Activated naive CD8-positive, alpha-beta T cell (primary cell): Measurements from ENCODE around the gene TAGLN2.

Experiments used
- H3K27ac Mint-ChIP-seq: one replicate; pipeline ENCODE4 v1.8.0; 2021; ENCODE audit warnings: mixed read lengths
- H3K27me3 Mint-ChIP-seq: one replicate; pipeline ENCODE4 v1.8.0; 2021; ENCODE audit warnings: mixed read lengths
- H3K36me3 Mint-ChIP-seq: one replicate; pipeline ENCODE4 v1.8.0; 2021; ENCODE audit warnings: mixed read lengths
- H3K4me1 Mint-ChIP-seq: one replicate; pipeline ENCODE4 v1.8.0; 2021; ENCODE audit warnings: low read depth, mixed read lengths
- H3K4me3 Mint-ChIP-seq: one replicate; pipeline ENCODE4 v1.8.0; 2021; ENCODE audit warnings: mild to moderate bottlenecking, mixed read lengths
- H3K9me3 Mint-ChIP-seq: one replicate; pipeline ENCODE4 v1.8.0; 2021; ENCODE audit warnings: low read depth, mixed read lengths

Gene TAGLN2

DNA sequence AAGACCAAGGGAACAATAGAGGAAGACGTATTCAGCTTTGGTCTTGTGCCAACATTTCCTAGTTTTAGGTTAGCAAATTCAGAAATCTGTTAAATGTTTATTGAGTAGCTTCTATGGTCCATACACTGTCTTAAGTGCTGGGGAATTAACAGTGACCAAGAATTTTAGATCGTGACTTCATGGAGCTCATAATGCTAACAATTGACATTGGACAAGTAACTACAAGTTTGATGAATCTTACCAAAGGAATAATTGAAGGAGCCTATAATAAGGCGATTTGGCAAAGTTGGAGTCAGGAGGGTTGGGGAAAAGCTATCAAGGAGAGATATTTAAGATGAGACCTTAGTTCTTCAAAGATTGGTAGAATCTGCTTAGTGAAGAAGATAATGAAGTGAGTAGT is 30.1 kb upstream of the TAGLN2 start:
- no peak overlapping the region for H3K4me3 Mint-ChIP-seq
- peaks cover 11% of the 10 kb centered on the region for H3K27me3 Mint-ChIP-seq
- no peaks in the 10 kb centered on the region for H3K9me3 Mint-ChIP-seq
- H3K36me3 Mint-ChIP-seq: no peaks in the 10 kb centered on the region
- H3K27ac Mint-ChIP-seq: no peak overlapping the region
- no peaks in the 10 kb centered on the region for H3K4me1 Mint-ChIP-seq

DNA sequence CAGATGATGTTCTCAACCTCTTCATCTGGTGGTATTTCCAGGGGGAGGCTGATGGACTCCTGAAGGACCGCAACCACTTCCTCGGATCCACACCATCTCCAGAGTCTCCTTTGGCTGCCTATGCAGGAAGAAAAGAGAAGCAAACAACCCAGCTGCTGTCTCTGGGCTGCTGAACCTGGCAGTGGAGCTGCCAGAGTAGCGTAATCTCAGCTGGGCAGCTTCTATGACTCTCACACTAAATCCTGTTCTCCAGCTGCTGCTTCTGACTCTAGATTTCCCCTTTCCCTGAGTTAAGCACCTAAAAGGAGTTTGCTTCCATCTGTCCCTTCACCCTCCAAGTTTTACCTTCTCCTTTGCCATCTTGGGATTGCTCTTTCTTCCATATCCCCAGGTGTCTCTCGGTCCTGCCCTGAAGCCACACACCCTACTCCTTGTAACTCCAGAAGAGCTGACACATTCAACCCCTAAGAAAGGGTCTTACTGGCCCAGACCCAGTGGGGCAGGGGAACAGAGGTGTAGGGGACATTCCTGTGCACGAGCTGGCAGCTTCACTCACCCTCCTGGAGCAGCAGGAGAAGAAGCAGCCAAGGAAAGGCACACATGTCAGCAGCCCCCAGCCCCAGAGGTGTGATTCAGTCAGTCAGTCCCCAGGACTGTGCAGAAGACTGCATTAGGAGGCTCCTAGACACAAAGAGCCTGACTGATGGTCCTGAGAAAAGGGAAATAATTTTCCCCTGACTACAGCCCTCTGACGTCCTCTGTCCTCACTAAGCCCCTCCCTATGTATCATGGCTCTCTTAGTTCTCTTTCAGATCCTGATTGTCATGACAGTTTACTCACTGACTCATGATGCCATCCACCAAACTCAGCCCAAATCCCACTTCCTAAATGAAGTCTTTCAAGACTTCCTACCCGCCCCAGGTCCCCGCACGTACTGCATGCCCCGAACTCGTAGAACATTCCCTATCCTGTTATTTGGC is 28.5 kb upstream of the TAGLN2 start, which contains the start of gene SLAMF9:
SLAMF9 (minus strand) TSS at position 702 of the 980 bp plus-strand sequence; CDS start at position 602, 100 bp downstream.
- no peak within 1 kb of the TSS for H3K27ac Mint-ChIP-seq
- H3K4me1 Mint-ChIP-seq: no peaks in the 10 kb centered on the region
- no peaks in the 10 kb centered on the region for H3K36me3 Mint-ChIP-seq
- H3K9me3 Mint-ChIP-seq: no peaks in the 10 kb centered on the region
- no peak within 1 kb of the TSS for H3K4me3 Mint-ChIP-seq
- peaks cover 11% of the 10 kb centered on the region for H3K27me3 Mint-ChIP-seq

GRCh38 chr1:159952932-159953331 is 27.6 kb upstream of the TAGLN2 start:
- H3K9me3 Mint-ChIP-seq: no peaks in the 10 kb centered on the region
- peaks cover 11% of the 10 kb centered on the region for H3K27me3 Mint-ChIP-seq
- no peaks in the 10 kb centered on the region for H3K36me3 Mint-ChIP-seq
- H3K27ac Mint-ChIP-seq: no peak overlapping the region
- H3K4me1 Mint-ChIP-seq: no peaks in the 10 kb centered on the region
- H3K4me3 Mint-ChIP-seq: no peak overlapping the region

DNA sequence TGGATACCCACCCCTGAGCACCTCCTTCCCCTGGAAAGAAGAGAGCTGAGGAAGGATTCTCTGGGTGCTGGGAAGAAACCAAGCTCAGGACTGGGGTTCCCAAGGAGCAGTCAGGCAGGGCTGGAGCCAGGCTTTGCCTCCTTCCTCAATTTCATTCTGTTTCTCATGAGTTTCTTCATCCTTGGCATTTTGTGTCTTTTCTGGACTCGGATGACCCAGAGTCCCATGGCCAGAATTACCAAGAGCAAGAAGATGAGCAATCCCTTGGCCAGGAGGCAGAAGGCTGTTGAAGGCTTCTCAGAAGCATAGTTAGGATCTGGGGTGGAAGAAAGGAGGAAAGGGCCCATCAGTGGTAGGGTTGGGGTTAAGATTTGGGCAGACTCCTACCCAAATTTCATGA is 26.2 kb upstream of the TAGLN2 start:
- Mint-ChIP-seq H3K9me3 (no peaks in the 10 kb centered on the region), H3K36me3 (no peaks in the 10 kb centered on the region), H3K4me1 (no peaks in the 10 kb centered on the region), H3K4me3 (no peak overlapping the region), H3K27ac (no peak overlapping the region), H3K27me3 (peaks cover 11% of the 10 kb centered on the region)

DNA sequence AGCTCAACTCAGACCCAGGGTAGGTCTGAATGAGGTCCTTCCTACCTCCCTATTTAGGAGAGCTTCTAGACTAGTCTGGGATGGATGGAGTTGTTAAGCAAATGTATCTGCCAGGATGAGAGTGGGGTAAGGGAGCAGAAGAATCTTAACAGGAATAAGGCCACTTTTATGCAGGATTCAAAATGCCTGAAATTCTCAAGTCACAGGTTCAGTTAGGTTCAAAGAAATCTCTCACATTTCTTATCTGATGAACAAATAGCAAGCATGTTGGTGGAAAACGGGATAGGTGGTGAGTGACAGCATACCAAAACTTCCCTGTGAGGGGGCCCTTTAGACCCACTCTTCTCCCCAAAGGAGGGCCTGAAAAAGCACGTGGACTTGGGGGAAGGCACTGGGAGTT is 25.7 kb upstream of the TAGLN2 start:
- Mint-ChIP-seq H3K36me3 (no peaks in the 10 kb centered on the region), H3K27me3 (peaks cover 11% of the 10 kb centered on the region), H3K9me3 (no peaks in the 10 kb centered on the region), H3K27ac (no peak overlapping the region), H3K4me3 (no peak overlapping the region), H3K4me1 (no peaks in the 10 kb centered on the region)

DNA sequence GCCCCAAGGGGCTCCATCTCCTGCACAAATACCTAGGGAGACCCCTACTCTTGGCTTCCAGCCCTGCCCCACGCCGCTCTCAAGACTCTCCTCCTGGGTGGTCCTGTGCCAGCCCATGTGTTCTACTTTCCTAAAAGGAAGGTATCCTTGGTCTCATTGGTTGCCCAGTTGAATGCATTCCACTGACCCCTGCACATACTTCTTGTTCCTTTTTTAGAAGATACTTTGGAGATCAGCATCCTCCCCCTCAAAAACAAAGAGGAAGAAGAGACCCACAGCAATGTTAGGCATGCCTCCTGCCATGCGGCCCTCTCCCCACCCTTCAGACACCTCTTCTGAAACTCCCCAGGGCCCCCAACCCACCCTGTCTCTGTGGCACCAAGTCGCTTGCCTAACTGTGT is 24.7 kb upstream of the TAGLN2 start:
- H3K4me1 Mint-ChIP-seq: peaks cover 3% of the 10 kb centered on the region
- no peaks in the 10 kb centered on the region for H3K36me3 Mint-ChIP-seq
- no peaks in the 10 kb centered on the region for H3K9me3 Mint-ChIP-seq
- no peak overlapping the region for H3K27ac Mint-ChIP-seq
- no peak overlapping the region for H3K4me3 Mint-ChIP-seq
- H3K27me3 Mint-ChIP-seq: peaks cover 14% of the 10 kb centered on the region

DNA sequence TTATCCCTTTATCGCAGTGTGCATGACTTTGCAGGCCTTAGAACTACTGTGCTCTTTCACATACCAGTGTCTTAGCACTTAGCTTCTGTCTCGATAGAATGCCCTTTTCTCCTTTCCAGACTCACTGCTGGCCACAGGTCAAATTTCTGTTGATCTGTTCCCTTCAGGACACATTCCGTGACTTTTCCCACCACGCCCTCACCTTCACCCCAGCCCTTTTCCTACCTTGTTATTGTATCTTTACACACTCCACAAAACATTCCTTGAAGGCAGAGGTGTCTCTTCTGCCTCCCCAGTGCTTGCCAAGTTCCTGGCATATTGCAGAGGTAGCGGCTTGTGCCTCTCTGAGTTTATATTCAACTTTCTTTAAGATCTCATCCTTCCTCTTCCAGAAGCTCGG is 23.8 kb upstream of the TAGLN2 start:
- no peaks in the 10 kb centered on the region for H3K9me3 Mint-ChIP-seq
- no peak overlapping the region for H3K4me3 Mint-ChIP-seq
- peaks cover 5% of the 10 kb centered on the region for H3K4me1 Mint-ChIP-seq
- no peaks in the 10 kb centered on the region for H3K36me3 Mint-ChIP-seq
- peaks cover 11% of the 10 kb centered on the region for H3K27me3 Mint-ChIP-seq
- no peak overlapping the region for H3K27ac Mint-ChIP-seq

DNA sequence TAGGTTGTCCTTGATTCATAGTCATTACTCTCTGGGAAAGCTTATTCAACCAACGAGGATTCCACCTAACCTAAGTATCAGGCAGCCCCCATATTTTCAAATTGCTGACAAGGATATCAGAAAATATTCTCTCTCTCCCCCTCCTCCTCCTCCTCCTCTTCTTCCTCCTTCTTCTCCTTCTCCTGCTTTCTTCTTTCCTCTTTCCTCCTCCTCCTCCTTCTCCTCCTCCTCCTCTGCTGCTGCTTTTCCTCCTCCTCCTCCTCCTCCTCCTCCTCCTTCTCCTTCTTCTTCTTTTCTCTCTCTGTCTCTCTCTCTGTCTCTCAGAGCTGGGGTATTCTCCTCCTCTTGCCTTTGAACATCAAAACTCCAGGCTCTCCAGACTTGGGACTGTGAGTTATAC is 22.6 kb upstream of the TAGLN2 start:
- Mint-ChIP-seq H3K4me1 (peaks cover 5% of the 10 kb centered on the region), H3K4me3 (no peak overlapping the region), H3K36me3 (no peaks in the 10 kb centered on the region), H3K27ac (no peak overlapping the region), H3K9me3 (no peaks in the 10 kb centered on the region), H3K27me3 (peaks cover 9% of the 10 kb centered on the region)

DNA sequence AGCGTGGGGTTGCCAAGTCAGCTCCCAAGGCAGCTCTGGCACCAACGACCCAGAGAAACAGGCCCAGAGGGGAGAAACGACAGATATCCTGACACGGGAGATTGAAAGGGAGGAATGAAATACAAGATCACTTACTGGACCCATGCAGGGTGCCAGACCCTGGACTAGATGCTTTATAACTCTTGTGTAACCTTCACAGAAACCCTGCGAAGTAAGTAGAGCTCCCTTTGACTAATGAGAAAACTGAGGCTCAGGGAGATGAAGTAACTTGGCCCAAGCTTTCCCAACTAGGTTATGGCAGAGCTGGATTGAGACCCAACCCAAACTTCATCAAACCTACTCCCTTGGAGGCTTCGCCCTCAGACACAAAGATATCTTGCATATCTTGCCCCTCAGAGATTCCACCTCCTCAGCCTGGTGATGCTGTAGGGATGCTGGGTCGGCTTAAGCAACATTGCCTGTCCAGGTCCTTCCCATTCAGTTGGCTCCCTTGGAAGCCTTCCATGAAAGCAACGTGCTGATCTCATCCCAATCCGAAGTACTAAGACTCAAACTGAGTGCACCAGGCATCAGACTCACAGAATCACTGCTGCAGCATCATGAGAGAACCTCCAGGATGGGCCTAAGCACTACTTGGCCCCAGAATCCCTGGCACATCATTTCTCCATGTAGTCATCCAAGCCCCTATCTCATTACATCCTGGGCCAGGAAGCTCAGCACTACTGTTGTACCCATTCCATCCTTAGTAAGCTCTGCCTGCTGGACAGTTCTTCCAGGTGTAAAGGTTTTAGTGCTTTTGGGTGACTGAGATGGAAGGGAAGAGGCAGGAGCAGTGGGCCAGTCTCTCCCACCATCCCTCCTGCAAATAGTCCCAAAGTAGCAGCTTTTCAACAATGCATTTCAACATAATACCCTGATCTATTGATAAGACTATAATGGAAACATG is 21.2 kb upstream of the TAGLN2 start:
- Mint-ChIP-seq H3K27ac (no peak overlapping the region), H3K36me3 (no peaks in the 10 kb centered on the region), H3K4me3 (peak overlapping the region; percentile 84), H3K27me3 (peaks cover 9% of the 10 kb centered on the region), H3K4me1 (peaks cover 5% of the 10 kb centered on the region), H3K9me3 (no peaks in the 10 kb centered on the region)

GRCh38 chr1:159945483-159946241 is 20.4 kb upstream of the TAGLN2 start, which contains the start of gene IGSF9:
Gene IGSF9, minus strand, starts transcription at chr1:159945613. Its CDS starts 2,159 bp downstream, at chr1:159943454.
- Mint-ChIP-seq H3K4me1 (peaks cover 5% of the 10 kb centered on the region), H3K27me3 (peaks cover 11% of the 10 kb centered on the region), H3K36me3 (no peaks in the 10 kb centered on the region), H3K4me3 (peak within 1 kb of the TSS; percentile 84), H3K9me3 (no peaks in the 10 kb centered on the region), H3K27ac (peak within 1 kb of the TSS; percentile 46)

- H3K9me3 Mint-ChIP-seq: no peaks in the 10 kb centered on the region
- peak overlapping the region; percentile 84 for H3K4me3 Mint-ChIP-seq
- H3K27me3 Mint-ChIP-seq: peaks cover 11% of the 10 kb centered on the region
- H3K36me3 Mint-ChIP-seq: no peaks in the 10 kb centered on the region
- peaks cover 5% of the 10 kb centered on the region for H3K4me1 Mint-ChIP-seq
- no peak overlapping the region for H3K27ac Mint-ChIP-seq
These were observed 19.5 kb upstream of the TAGLN2 start for GRCh38 chr1:159944623-159945455.

DNA sequence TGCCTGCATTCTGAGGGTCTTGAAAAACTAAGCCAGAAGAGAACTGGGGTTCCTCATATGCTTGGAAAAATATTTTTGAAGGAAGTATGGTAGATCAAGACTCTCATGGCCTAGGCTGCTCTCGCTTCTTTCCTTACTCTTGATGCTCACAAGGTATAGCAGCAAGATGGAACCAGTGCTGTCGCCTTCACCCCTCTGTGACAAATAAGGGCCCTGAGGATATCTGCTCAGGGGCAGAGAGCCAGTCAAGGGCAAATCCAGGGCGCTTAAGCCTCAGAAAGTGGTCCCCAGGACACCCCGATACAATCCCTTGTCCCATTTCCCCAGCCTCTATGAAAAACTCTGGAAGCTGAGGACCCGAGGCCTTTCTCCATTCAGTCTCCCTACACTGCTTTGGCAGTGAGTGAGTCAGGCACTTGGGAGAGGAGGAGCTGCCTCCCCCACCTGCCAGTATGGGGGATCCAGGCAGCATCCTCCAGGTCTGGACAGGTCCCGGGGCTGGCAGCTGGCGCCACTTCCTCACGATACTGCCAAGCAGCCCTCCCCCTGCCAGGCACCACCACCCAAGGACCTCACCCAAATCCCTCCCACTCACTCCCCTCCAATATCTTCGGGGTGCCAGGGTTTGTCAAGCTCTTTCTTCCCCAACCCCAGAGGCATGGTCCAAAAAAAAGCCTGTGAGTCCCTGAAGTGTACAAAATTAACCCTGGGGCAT is 18.8 kb upstream of the TAGLN2 start:
- Mint-ChIP-seq H3K9me3 (no peaks in the 10 kb centered on the region), H3K4me1 (peaks cover 5% of the 10 kb centered on the region), H3K36me3 (no peaks in the 10 kb centered on the region), H3K4me3 (no peak overlapping the region), H3K27ac (no peak overlapping the region), H3K27me3 (peaks cover 11% of the 10 kb centered on the region)

DNA sequence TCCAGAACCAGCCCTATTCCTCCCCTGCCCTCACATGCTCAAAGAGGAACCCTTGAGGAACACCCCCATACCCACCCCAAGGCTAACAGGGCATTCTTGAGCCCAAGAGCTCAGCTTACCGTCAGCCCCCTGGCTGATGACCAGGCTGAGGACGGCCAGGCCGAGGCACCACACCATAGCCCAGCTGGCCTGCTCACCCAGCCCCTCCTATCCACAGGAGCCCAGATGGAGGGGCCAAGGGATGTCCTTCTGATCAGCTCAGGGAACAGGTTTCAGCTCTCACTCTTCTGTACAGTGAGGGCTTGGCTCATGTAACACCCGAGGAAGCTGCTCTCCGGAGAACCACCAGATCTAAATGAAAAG is 18.0 kb upstream of the TAGLN2 start:
- no peak overlapping the region for H3K27ac Mint-ChIP-seq
- no peaks in the 10 kb centered on the region for H3K9me3 Mint-ChIP-seq
- no peaks in the 10 kb centered on the region for H3K36me3 Mint-ChIP-seq
- H3K4me1 Mint-ChIP-seq: peaks cover 5% of the 10 kb centered on the region
- no peak overlapping the region for H3K4me3 Mint-ChIP-seq
- peaks cover 11% of the 10 kb centered on the region for H3K27me3 Mint-ChIP-seq
